Activated CD4-positive, CD25-positive, alpha-beta regulatory T cell treated with anti-CD3 and anti-CD28 coated beads, Interleukin-2, amount 50 U/mL, for 24 hours (primary cell): Measurements from ENCODE around the gene CNTNAP2.

Source experiments
- ATAC-seq, 2 donors: fragments of 150-1000 bp; cut with Tn5 transposase; one replicate each; pipeline ENCODE4 v1.10.0; 2021; ENCODE audit warnings: mild to moderate bottlenecking in 1 of 2, moderate library complexity in 1 of 2

CNTNAP2 gene

DNA sequence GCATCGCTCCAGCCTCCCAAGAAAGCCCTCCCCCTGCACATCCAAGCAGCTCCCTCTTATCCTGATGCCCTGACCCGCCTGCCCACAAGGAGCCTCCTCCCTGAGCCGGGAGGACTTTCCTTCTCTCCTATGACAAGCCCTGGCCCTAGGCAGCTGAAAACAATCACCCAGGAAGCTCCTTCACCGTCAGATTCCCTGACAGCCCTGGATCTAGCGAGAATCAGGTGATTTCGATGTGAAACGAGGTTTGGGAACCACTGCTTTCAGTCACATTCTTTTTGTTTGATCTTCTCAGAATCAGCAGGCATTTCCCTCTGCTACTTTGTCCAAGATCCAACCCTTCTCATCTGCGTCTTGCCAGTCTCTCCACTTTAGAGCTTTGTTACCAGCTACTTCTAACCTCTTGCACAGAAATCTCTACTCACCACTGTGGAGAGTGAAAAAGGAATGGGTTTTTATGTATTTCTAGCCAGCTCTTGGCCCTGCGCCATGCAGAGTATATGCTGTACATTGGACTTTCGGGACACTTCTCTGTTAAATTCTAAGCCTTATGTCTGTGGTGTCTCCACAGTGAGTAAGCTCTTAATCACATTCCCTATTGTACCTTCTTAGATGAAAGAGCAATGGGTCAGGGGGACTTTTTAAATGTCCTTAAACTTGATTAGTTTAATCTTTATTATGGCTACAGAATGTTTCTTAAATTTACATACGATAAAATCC lies 2220.8 kb downstream of the CNTNAP2 start:
- no peak for ATAC-seq

DNA sequence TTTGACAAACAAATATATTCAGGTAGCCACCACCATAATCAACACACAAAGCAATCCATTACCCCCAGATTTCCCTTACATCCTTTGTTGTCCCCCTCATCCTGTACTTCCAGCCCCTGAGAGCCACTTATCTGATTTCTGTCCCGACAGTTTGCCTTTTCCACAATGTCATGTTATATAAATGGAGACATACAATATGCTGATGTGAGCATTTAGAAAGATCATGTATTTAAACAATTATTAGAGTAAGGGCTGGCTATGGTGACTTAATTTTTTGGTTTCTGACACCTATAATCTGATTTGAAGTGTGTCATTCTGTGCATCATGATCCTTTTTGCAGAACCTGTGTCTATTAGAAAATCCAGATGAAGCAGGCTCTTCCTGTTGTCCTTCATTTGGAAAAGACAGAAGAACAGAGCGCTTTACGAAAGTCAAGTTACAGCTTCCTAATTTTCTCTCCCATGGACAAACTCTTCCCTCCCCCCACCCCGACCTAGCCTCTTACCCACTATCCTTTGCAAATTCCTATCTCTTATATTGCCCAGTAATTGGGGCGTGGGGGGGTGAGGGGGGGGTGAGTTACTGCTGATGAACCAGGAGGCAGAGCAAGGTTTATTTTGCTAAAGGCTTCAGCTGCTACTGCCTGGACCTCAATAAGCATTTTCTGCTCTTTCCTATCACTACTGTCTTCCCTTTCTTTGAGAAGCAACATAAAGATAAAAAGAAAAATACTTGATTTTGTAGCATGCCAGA lies 2221.6 kb downstream of the CNTNAP2 start:
- no peak for ATAC-seq

DNA sequence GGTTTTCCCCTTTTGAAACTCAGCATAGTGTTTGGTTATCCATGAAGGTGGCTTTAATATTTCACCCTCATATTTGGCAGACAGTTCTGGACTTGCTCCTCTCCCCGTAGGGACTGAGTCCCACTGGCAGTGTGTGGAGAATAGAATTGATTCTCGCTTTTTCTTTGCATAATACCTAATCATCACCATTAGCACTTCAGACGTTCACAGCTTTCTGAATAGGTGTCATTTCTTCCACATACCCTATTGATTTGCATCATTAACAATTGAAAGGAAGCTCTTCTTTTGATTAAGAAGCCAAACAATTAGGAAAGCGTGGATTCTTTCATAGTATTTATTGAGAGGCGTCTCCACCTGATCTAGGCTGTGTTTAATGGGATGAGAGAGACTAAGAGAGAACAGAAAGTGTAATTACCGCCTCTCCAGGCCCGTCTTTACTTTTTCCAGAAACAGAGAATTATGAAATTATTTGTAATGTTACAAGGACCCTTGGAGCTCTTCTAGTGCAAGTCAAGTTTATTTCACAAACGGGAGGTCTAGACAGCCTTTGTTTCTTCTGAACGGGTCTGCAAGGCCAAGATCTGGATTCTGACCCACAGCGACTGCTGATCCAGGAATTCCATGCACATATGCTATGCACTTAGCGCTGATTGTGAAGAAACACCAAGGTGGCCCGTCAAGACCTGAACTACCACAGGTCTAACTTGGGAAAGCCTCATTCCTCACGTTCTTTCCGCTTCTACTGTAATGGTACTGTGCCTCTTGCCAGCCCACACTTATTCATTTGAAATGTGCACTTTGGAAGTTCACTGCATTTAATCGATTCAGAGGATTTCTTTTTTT lies 2224.1 kb downstream of the CNTNAP2 start:
- ATAC-seq: no peak

DNA sequence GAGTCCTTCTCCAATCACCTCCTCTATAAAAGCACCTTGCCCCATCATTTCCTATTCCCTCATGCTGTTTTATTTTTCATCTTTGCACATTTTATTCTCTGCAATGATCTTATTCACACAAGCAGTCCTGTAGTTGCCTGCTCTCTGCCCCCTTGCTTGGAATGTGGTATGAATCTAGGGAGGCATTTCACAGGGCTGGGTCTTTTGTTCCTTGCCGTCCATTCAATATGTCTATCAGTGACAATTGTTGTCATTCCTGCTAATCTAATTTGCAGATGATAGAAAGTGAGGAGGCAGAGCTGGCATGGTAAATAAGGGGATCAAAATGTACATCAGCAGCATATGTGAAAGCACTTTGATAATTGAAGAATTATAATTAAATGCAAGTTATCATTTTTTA lies 2227.8 kb downstream of the CNTNAP2 start:
- ATAC-seq: no peak

DNA sequence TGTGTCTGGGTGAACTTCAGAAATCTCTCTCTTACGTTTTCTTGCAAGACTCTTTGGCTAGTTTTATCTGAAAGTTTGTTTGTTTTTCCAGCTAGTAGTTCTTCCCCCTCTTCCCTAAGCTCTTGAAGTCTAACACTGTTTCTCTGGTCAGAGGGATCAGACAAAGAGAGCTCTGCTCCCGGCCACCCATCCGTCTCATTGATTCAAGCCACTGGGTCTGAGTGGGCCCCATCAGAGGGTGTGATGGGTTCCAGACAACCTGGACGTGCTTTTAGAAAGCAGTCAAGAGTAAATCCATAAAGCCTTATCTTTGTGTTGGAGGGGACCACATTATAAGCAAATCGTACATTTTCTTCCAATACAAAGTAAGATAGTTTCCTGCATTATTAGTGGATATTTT lies 2231.4 kb downstream of the CNTNAP2 start:
- ATAC-seq: no peak

DNA sequence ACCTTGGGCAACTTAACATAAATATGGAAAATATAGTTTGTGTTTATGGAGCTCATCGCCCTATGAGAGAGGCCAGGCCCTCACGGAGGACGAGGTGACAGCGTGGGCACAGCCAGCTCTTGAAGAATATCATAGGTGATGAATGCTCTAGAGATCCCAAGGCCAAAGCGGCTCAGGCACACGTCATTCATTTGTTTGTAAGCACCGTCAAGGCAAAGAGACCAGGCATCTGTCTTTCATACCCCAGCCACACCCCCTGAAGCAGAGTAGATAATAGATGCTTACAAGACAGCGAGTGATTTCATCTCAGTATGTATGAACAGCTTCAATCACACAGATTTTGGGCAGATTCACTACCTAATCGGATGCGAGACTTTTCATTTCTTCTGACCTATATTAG lies 2231.9 kb downstream of the CNTNAP2 start:
- ATAC-seq: no peak

DNA sequence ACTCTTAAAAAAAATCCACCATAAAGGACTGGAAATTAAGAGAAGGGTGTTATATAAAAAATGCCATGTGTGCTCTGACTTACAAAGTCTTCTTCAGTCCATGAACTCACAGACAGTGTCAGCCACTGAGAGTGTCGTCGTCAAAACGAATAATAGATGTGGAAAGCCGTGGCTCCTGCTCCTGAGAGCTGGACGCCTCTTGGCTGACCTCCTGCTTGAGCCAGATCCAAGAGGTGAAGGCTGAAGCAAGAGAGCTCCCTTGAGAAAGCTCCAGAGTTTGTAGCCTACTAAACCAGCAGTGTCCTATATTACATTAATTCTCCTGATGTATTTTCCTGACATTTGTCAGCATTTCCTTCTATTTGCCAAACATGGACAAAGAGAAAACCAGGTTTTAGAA lies 2239.7 kb downstream of the CNTNAP2 start:
- no peak for ATAC-seq

DNA sequence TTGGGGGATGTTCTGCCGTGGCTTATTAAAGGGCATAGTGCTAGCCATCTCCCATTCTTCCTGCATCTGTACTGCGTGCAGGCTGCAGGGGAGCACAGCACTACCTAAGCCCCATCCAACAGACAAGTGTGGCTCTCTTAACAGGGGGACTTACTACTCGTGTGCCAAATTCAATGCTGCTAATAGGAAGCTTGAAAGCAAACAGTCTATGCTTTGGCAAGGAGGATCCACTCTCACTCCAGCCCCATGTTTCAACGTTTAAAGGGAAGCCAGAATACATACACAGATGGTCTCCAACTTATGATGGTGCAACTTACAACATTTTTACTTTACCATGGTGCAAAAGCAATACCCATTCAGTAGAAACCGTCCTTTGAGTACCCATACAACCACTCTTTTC lies 2245.9 kb downstream of the CNTNAP2 start:
- ATAC-seq: no peak

DNA sequence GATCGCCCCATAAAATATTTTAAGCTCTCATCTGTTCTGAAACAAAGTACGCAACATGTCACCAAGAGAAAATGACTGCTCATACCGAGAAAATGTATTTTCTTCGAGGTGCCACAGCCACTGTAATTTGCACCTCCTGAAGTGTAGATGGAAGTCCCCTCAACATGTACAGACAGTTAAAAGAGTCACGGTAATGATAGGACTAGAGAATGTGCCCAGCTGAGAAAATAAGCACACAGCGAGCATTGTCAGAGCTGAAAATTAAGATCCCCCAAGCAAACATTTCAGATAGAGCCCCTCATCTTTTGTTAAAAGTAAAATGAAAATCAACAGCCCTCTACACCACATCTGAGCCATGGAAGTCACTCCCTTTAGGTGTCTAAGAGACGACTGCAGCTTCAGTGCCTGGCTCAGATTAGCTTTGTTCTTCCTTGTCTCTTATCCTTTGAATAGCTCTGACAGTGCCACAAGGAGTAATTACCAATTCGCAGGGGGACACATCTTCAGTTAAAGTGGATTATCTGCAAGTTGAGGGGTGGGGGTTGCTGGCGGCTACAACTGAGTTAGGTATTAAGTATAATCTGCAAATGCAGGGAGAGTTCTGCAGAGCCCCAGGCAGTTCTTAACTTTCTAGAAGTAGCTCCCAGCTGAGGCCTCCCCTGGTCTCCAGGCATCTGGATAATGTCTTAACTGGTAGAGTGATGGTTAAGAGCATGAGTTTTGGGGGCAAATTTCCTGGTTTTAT lies 2251.3 kb downstream of the CNTNAP2 start:
- ATAC-seq: no peak

DNA sequence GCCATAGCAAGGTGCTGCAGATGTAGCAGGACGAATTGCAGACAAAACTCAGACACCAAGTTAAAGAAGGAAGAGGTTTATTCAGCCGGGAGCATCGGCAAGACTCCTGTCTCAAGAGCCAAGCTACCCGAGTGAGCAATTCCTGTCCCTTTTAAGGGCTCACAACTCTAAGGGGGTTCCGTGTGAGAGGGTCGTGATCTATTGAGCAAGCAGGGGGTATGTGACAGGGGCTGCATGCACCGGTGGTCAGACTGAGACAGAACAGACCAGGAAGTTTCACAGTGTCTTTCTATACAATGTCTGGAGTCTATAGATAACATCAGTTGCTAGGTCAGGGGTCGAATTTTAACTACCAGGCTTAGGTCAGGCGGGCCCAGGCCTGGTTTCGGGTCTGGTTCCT lies 2252.0 kb downstream of the CNTNAP2 start:
- no peak for ATAC-seq

DNA sequence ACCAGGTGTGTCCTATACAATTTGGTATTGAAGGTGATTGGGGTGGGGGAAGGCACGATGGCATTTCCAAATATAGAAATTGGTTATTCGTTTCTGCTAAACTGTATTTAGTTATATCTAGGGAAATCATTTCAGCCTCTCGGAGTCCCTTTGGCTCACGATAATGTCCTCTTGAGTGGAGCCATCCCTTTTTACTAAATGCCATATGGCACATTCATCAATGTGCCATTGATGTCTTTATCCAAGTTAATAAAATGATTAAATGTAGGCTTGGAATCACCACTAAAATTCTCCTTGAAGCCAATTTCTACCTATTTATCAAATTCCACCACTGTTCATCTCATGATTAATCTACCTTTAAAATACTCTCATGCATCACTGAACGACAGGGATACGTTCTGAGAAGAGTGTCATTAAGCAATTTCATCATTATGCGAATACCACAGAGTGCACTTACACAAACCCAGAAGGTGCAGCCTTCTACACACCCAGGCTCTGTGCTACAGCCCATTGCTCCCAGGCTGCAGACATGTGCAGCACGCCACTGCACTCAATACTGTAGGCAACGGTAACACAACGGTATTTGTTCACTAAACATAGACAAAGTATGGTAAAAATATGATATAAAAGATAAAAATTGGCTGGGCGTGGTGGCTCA lies 2254.8 kb downstream of the CNTNAP2 start:
- ATAC-seq: no peak

DNA sequence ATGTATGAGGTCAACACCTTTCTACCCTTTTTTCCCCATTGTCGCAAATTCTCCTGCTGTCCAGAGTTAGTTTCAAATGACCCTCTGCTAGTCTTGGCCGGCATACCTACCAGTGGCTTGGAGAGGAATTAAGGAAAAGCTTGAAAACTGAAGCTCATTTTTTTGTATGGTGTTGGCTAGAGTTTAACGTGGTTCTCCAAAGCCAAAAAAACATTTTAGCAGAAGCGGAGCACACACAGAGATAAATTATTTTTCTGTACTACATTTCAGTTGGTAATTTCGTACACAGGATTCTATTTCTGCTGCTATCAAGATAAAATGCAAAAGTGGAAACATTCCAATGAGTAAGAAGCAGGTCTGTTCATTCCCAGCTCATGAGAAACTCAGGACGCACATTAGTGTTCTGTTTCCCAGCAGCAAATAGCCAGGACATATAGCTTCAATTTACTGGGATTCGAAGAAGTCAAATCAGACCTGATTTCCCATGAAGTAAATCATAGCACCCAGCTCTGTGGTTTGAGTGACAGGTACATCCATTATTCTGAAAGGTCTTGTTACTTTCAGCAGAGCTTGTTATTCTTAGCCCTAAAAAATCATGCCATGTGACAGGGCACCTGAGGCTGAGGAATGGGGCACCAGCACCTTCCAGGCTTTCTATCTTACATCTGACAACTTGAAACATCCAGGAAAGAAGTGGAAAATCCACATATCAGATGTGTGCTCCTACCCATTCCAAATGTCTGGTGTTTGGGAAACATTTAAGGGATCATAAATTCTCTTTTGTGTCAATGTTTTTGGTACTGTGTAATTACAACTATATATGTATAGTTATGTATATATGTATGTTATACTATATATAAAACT lies 2258.0 kb downstream of the CNTNAP2 start:
- no peak for ATAC-seq

DNA sequence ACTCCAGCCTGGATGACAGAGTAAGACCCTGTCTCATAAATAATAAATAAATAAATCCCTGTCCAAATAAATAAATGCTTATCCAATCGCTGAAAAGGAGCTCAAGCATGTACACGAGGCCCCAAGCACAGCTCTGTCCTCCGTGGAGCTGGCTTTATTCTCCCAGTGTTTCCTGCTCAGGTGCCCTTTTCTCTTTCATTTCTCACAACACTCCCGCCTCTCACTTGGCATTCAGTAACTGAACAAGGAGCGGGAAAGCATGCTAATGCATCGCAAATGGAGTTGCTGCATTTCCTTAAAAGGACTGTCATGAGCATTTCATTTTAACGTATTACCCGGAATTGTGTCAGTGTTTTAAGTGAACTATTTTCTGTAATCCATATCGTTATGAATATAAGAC lies 2263.1 kb downstream of the CNTNAP2 start:
- no peak for ATAC-seq

DNA sequence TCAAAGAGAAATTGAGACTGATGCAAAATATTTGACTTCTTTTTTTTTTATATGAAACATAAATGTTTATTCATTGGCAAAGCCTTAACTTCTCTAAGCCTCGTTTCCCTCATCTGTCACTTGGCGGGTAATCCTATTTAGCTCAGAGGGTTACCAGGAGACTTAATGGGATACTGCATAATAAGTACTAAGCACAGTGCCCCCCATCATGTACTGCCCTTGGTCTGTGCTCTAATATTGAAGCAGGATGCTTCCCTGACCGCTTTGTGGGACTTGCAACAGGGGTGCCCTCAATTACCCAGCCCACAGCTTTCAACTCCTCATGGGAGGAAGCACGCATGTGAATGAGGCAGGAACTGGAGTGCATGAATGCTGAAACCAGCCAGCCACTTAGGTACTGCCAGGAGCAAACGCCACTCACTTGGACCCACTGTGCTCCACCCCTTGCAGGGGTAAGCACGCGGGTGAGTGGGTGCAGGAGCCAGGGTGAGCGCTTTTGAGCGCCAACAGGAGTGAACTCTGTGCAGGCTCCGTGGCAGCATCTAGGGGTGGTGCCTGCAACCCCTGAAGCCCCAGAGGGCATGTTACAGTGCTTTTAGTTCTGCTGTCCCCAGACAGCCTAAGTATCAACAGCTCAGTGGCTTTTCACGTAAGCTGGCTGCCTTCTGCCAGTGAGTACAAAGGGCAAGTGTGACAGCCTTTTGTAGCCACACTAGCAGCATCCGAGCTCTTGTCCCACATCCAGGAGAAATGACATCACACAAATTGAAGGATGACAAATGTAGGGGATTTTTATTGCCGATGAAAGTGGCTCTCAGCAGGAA lies 2264.2 kb downstream of the CNTNAP2 start:
- no peak for ATAC-seq

DNA sequence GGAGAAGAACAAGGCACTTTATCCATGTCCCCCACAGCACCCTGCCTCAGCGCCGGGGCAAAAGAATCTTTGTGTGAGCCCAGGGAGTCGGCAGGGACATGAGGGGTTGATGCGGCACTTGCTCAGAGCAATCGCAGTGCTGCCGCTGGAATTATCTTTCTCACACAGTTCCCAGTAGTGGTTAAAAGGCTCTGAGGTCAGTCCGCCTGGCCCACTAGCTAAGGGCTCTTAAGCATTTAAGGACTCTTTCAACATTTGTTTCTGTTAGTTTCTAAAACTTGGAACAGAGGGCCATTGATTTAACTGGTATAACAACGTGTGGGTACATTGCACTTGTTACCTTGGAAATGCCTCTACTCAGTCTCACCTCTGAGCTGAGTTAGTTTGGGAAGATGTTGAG lies 2266.0 kb downstream of the CNTNAP2 start:
- ATAC-seq: no peak

DNA sequence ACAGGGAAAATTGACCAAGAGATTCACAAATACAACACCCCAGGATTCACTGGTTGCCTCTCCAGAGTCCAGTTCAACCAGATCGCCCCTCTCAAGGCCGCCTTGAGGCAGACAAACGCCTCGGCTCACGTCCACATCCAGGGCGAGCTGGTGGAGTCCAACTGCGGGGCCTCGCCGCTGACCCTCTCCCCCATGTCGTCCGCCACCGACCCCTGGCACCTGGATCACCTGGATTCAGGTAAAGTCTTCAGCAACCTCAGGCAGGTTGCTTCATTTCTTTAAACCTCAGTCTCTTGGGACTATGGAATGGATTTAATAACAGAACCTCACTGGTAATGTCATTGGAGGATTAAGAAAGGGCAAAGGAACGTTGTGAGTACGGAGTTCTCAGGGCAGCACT lies 2267.1 kb downstream of the CNTNAP2 start:
- ATAC-seq: no peak

DNA sequence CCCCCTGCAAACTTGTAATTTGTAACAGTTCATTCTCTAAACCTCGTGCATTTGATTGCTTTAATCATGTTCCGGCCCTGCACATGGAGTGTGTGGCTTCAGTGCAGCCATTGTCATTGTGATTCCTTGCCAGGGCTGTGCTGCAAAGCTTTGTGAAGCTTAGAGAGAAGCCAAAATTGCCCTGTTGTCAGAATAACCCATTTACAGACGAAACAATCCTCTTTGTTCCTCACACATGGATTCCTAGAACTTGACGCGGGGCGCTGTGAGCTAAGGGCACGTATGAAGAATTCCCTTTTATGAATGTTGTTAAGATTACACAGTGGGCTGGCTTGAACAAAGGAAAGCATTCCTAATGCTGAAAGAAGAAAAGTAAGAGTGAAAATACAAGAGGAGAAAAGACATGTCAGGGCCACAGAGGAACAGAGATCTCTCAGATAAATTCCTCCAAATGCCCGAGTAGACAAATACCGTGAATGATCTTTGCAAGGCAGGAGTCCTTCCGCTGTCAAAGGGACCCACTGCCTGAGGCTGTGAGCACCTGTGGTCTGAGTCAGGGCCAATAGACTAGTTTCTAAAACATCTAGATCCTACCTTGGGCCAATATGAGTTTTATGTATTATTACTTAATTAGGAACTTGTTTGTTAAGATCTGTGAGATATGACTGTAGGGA lies 2268.5 kb downstream of the CNTNAP2 start:
- ATAC-seq: no peak

DNA sequence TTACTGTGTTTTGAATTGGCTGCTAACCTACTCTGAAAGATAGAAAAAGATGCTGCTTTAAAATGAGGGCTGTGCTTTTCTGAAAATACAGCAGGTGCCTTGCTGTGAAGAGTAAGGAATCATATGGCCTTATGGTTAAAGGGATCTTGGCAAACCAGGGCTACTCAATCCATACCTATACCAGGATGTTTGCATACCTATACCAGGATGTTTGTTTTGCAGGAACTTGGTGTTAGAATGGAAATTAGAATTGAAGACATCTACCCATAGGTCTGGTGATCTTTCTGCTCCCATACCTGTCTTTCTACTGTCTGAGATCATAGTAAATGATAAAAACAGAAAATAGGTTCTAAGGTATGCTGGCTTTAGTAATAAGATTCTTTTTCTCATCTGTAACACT lies 2273.8 kb downstream of the CNTNAP2 start:
- no peak for ATAC-seq

DNA sequence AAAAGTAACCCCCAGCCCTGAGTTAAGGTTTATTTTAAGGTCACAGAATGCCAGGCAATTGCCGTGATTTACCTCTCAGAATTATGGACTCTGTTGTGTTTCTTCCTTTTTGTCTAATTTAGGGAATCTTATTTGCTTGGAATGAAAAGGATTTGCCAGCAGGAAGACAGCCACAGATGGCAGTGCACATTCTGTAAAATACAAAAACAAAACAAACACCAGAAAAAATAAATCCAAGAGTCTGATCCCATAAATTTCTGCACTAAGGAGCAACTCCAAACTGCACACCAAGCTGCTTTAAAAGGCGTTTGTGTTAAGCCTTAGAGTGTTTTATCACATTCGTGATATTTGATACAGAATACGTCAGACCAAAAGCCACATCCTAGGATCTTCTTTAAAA lies 2275.0 kb downstream of the CNTNAP2 start:
- no peak for ATAC-seq

DNA sequence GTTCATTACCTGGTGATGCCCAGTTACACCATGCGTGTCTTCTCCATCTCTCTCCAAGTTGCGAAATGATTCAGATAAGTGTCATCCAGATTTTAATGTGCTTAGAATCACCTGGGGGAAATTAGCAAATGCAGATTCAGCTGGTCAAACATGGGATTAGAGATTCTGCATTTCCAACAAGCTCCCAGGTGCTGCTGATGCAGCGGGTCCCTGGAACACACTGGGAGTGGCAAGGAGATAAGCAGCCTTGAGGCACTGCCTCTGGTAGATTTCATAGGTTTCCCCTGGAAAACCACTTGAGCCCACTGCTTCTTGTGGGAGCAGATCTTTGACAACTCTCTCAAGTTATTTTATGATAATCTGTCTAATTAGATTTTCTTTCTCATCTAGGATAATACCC lies 2278.0 kb downstream of the CNTNAP2 start:
- ATAC-seq: no peak
